Endothelial cell of umbilical vein (primary cell): Measurements from ENCODE around the gene BLTP2.

Experiments
- EZH2 ChIP-seq: IDR thresholded peaks from 2 replicates; pipeline ENCODE4 v1.6.1; 2012; ENCODE audit warnings: borderline replicate concordance, low read depth, mild to moderate bottlenecking, moderate library complexity, low read length, inconsistent platforms; ENCODE audit not compliant: severe bottlenecking
- POLR2A ChIP-seq: IDR thresholded peaks from 2 replicates; pipeline ENCODE4 v1.6.1; 2012; ENCODE audit warnings: low read depth, mild to moderate bottlenecking, control low read depth, low read length
- POLR2AphosphoS5 ChIP-seq: IDR thresholded peaks from 2 replicates; pipeline ENCODE4 v1.6.1; 2012; ENCODE audit warnings: low read depth, mild to moderate bottlenecking, control low read depth, low read length, moderate library complexity; ENCODE audit not compliant: insufficient read depth
- TF ChIP-seq, protein P1 (sequence below): IDR thresholded peaks from 2 replicates; pipeline ENCODE4 v1.6.1; 2011; ENCODE audit not compliant: insufficient read depth, insufficient read length
- TF ChIP-seq, protein P2 (sequence below), 2 donors: IDR thresholded peaks; 1 replicate in 1 of 2; 2 replicates in 1 of 2; pipeline ENCODE4 v1.5.1; 2011; ENCODE audit warnings: low read length in 2 of 2, mild to moderate bottlenecking in 2 of 2, moderate library complexity in 2 of 2, control low read depth in 1 of 2, inconsistent platforms in 1 of 2, low read depth in 1 of 2; ENCODE audit not compliant: insufficient read depth in 1 of 2; ENCODE audit errors: extremely low read depth in 1 of 2

DNA sequence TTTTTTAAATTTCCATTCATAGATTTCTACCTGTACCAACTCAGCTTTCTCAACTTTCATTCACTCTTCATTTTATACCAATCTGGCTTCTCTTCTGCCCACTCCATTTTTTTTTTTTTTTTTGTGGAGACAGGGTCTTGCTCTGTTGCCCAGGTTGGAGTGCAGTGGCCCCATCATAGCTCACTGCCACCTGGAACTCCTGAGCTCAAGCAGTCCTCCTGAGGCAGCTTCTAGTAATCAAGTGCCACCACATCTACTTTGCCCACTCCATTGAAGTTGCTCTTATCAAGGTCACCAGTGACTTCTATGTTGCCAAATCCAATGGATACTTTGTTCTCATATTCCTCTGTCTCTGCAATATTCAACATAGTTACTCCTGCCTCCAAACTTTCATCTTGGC lies 18.8 kb upstream of the BLTP2 start:
- TF ChIP-seq, protein P1, sequence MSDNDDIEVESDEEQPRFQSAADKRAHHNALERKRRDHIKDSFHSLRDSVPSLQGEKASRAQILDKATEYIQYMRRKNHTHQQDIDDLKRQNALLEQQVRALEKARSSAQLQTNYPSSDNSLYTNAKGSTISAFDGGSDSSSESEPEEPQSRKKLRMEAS, result no peak
- TF ChIP-seq, protein P2, sequence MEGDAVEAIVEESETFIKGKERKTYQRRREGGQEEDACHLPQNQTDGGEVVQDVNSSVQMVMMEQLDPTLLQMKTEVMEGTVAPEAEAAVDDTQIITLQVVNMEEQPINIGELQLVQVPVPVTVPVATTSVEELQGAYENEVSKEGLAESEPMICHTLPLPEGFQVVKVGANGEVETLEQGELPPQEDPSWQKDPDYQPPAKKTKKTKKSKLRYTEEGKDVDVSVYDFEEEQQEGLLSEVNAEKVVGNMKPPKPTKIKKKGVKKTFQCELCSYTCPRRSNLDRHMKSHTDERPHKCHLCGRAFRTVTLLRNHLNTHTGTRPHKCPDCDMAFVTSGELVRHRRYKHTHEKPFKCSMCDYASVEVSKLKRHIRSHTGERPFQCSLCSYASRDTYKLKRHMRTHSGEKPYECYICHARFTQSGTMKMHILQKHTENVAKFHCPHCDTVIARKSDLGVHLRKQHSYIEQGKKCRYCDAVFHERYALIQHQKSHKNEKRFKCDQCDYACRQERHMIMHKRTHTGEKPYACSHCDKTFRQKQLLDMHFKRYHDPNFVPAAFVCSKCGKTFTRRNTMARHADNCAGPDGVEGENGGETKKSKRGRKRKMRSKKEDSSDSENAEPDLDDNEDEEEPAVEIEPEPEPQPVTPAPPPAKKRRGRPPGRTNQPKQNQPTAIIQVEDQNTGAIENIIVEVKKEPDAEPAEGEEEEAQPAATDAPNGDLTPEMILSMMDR (IDR thresholded peaks at IDR 0.05; ENCODE audit: extremely low read depth in 1 of 2, insufficient read depth in 1 of 2, low read depth in 1 of 2, low read length in 2 of 2), result no peak
- TF ChIP-seq EZH2 (no peak), POLR2AphosphoS5 (no peak), POLR2A (no peak)
